Nephron (organoid): ENCODE measurements around the gene YIF1B.
A peak's percentile ranks its signal among the peaks of the same experiment; 100 is the strongest.

Source experiments
- H3K27ac Mint-ChIP-seq, 3 experiments: 2 replicates each; pipeline ENCODE4 v1.8.0; 2020; ENCODE audit warnings: mixed read lengths in 3 of 3, mild to moderate bottlenecking in 2 of 3, moderate library complexity in 1 of 3
- H3K27me3 Mint-ChIP-seq: 2 replicates; pipeline ENCODE4 v1.8.0; 2021; ENCODE audit warnings: low read depth, mild to moderate bottlenecking, moderate library complexity, mixed read lengths
- H3K36me3 Mint-ChIP-seq: 2 replicates; pipeline ENCODE4 v1.8.0; 2020; ENCODE audit warnings: low read depth, mixed read lengths
- H3K4me1 Mint-ChIP-seq: 2 replicates; pipeline ENCODE4 v1.8.0; 2020; ENCODE audit warnings: mixed read lengths
- H3K4me3 Mint-ChIP-seq, 3 experiments: 2 replicates each; pipeline ENCODE4 v1.8.0; 2020; ENCODE audit warnings: mild to moderate bottlenecking in 3 of 3, mixed read lengths in 3 of 3, moderate library complexity in 2 of 3
- H3K9me3 Mint-ChIP-seq: 2 replicates; pipeline ENCODE4 v1.8.0; 2020; ENCODE audit warnings: mixed read lengths
- TF ChIP-seq, protein P1 (sequence below), 3 experiments: fragments of 200-600 bp; sonication (generic); IDR thresholded peaks; one replicate each; pipeline ENCODE4 v1.5.0; 2021; ENCODE audit warnings: antibody characterized with exemption in 3 of 3; ENCODE audit not compliant: unreplicated experiment in 3 of 3

YIF1B gene

DNA sequence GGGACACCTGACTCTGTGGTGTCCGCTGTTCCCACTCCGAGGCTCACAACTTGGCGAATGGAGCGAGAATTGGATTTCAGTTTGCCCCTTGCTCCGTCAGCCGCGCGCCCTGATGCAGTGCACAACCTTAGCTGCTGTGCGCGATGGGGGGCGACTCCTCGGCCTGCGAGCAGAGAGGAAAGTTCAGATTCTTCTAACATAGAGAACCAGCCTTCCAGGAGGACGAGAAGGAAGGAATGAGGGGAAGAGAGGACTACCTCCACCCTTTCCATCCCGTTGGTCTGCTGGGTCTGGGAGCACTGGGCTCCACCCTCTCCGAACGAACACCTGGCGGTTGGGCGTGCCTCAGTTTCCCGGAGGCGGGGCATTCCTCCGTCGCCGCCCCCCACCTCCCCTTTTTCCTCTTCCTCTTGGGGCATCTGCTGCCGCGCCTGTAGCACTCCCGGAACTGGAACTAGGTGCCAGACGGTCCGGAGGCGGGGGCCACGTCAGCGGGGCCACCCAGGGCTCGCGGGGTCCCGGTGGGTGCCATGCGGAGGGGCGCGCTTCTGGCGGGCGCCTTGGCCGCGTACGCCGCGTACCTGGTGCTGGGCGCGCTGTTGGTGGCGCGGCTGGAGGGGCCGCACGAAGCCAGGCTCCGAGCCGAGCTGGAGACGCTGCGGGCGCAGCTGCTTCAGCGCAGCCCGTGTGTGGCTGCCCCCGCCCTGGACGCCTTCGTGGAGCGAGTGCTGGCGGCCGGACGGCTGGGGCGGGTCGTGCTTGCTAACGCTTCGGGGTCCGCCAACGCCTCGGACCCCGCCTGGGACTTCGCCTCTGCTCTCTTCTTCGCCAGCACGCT lies 3.9 kb upstream of the YIF1B start, which contains the start of gene KCNK6:
KCNK6 (plus strand) TSS at position 425 of the 838 bp plus-strand sequence; CDS start at position 531, 106 bp downstream.
- peaks cover 9% of the 10 kb centered on the region for H3K4me1 Mint-ChIP-seq
- TF ChIP-seq, protein P1, sequence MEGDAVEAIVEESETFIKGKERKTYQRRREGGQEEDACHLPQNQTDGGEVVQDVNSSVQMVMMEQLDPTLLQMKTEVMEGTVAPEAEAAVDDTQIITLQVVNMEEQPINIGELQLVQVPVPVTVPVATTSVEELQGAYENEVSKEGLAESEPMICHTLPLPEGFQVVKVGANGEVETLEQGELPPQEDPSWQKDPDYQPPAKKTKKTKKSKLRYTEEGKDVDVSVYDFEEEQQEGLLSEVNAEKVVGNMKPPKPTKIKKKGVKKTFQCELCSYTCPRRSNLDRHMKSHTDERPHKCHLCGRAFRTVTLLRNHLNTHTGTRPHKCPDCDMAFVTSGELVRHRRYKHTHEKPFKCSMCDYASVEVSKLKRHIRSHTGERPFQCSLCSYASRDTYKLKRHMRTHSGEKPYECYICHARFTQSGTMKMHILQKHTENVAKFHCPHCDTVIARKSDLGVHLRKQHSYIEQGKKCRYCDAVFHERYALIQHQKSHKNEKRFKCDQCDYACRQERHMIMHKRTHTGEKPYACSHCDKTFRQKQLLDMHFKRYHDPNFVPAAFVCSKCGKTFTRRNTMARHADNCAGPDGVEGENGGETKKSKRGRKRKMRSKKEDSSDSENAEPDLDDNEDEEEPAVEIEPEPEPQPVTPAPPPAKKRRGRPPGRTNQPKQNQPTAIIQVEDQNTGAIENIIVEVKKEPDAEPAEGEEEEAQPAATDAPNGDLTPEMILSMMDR (IDR thresholded peaks at IDR 0.05; ENCODE audit: unreplicated experiment in 3 of 3) = peak in 1 of 3 experiments; percentile 3
- peak within 1 kb of the TSS in 1 of 3 experiments; percentile 26 for H3K27ac Mint-ChIP-seq
- no peaks in the 10 kb centered on the region for H3K9me3 Mint-ChIP-seq
- no peaks in the 10 kb centered on the region for H3K36me3 Mint-ChIP-seq
- H3K4me3 Mint-ChIP-seq = peak within 1 kb of the TSS; percentile 78 to 79 (median 78)
- H3K27me3 Mint-ChIP-seq = peaks cover 56% of the 10 kb centered on the region

DNA sequence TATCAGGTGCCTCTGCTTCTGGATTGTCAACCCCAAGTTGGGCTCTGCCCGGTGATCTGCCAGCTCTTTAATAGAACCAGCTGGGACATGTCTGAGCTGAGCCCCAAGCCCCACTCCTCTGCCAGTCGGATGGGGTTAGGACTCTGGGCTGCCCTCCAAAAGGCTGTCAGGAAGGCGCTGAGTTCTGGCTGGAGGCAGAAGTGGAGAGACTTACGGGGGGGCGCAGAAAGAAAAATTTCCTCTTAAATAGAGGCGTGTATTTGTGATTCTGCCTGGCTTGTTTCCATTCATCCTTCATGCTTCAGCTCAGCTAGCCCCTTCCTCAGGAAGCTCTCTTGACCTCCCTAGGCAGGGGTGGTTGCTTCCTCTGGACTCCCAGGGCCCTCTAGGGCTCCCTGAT lies 2.9 kb upstream of the YIF1B start:
- Mint-ChIP-seq H3K4me3 (peak overlapping the region; percentile 64 to 71 (median 65)), H3K4me1 (peaks cover 9% of the 10 kb centered on the region), H3K27me3 (peaks cover 56% of the 10 kb centered on the region), H3K36me3 (no peaks in the 10 kb centered on the region), H3K9me3 (no peaks in the 10 kb centered on the region), H3K27ac (peak overlapping the region in 1 of 3 experiments; percentile 33)
- TF ChIP-seq, protein P1 (IDR thresholded peaks at IDR 0.05; ENCODE audit: unreplicated experiment in 3 of 3) = no peak

DNA sequence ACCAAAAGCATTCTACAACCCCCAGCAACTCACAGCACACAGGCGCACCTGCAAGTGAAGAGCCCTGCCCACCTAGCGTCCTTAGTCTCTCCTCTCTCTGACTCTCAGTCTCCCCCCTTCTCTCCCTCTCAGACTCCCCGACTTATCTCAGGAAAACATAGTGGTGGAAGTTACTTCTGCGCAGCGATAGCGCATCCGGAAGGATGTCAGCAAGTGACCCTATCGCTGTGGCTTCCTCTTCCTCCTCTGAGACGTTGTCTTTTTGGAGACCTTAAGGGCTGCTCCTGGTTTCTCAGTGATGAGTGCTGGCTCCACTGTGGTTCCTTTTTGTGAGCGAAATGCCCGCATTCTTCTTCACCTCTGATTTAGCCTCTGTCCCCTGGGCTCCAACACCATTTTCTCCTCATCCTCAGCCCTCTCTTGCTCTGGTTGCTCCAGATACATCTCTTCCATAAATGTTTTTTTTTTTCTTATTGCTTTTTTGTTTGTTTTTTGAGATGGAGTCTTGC lies 1.4 kb upstream of the YIF1B start:
- H3K9me3 Mint-ChIP-seq = no peaks in the 10 kb centered on the region
- TF ChIP-seq, protein P1 (IDR thresholded peaks at IDR 0.05; ENCODE audit: unreplicated experiment in 3 of 3) = no peak
- H3K4me3 Mint-ChIP-seq = peak overlapping the region; percentile 57 to 74 (median 63)
- no peaks in the 10 kb centered on the region for H3K36me3 Mint-ChIP-seq
- H3K4me1 Mint-ChIP-seq = peaks cover 8% of the 10 kb centered on the region
- peak overlapping the region in 1 of 3 experiments; percentile 55 for H3K27ac Mint-ChIP-seq
- peaks cover 46% of the 10 kb centered on the region for H3K27me3 Mint-ChIP-seq

DNA sequence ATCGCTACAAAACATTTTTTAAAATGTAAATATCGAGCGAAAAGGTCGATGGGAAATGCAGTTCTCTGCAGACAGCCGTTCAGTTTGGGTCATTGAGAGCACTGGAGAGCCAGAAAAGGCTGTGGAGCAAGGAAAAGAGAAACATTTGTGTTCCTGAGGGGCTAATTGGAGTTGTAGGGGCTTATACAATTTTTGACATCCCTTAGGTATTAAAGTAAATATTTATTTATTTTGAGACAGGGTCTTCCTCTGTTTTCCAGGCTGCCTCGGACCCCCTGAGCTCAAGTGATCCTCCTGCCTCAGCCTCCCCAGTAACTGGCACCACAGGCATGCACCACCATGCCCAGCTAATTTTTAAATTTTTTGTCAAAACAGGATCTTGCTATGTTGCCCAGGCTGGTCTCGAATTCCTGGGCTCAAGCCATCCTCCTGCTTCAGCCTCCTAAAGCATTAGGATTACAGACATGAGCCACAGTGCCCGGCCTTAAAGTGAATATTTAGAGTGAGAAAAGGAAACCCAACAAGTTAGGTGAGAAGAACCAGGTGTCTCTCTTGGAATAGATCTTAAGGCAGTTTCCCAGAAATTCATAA lies 825 bp upstream of the YIF1B start:
- Mint-ChIP-seq H3K27me3 (peaks cover 41% of the 10 kb centered on the region), H3K27ac (peak overlapping the region; percentile 74 to 95 (median 87)), H3K4me3 (peak overlapping the region; percentile 85 to 92 (median 90)), H3K36me3 (no peaks in the 10 kb centered on the region), H3K9me3 (no peaks in the 10 kb centered on the region), H3K4me1 (peaks cover 2% of the 10 kb centered on the region)
- TF ChIP-seq, protein P1 (IDR thresholded peaks at IDR 0.05; ENCODE audit: unreplicated experiment in 3 of 3) = no peak

DNA sequence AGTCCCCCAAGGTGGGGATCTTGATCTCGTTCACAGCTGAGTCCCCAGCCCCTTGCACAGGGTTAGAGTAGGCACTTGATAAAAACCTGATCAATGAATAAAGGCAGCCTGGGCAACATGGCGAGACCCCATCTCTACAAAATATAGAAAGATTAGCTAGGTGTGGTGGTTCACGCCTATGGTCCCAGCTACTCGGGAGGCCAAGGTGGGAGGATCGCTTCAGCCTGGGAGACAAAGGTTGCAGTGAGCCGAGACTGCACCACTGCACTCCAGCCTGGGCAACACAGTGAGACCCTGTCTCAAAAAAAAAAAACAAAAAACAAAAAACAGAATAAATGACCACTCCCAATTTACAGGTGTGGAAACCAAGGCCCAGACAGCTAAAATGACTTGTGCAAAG lies 4.8 kb downstream of the YIF1B start:
- TF ChIP-seq, protein P1 (IDR thresholded peaks at IDR 0.05; ENCODE audit: unreplicated experiment in 3 of 3) = no peak
- Mint-ChIP-seq H3K4me3 (no peak overlapping the region), H3K27me3 (no peaks in the 10 kb centered on the region), H3K9me3 (no peaks in the 10 kb centered on the region), H3K4me1 (no peaks in the 10 kb centered on the region), H3K36me3 (peaks cover 5% of the 10 kb centered on the region), H3K27ac (no peak overlapping the region)
